HL-60 (cell line): ENCODE measurements around the gene C11orf91.

Experiments
- GABPA ChIP-seq: IDR thresholded peaks from 2 replicates; pipeline ENCODE4 v1.6.1; 2012; ENCODE audit warnings: low read depth
- POLR2AphosphoS5 ChIP-seq: IDR thresholded peaks from 2 replicates; pipeline ENCODE4 v1.6.1; 2012; ENCODE audit warnings: low read depth
- TF ChIP-seq, protein P1 (sequence below): IDR thresholded peaks from one replicate; pipeline ENCODE4 v1.5.1; 2011; ENCODE audit warnings: low read length, control low read depth, inconsistent platforms; ENCODE audit not compliant: insufficient read depth
- TF ChIP-seq, protein P2 (sequence below): IDR thresholded peaks from 2 replicates; pipeline ENCODE4 v1.6.1; 2012; ENCODE audit warnings: low read depth; ENCODE audit not compliant: insufficient replicate concordance

DNA sequence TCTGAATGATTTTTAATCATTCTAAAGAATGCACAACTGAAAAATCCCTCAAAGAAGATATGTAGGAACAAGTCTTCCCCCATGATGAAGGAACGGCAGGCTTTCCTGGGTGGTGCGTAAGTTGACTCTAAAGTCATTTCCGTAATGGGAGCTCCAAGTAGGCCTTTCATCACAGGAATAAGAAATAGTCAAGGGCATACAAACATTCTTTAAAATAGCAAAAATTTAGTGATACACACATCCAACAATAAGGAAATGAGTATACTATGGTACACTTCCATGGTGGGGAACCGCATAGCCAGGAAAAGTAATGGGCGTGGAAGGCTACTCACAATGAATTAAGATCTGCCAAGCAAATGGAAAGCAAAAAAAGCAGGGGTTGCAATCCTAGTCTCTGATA, 24.9 kb upstream of the C11orf91 start:
- TF ChIP-seq, protein P1, sequence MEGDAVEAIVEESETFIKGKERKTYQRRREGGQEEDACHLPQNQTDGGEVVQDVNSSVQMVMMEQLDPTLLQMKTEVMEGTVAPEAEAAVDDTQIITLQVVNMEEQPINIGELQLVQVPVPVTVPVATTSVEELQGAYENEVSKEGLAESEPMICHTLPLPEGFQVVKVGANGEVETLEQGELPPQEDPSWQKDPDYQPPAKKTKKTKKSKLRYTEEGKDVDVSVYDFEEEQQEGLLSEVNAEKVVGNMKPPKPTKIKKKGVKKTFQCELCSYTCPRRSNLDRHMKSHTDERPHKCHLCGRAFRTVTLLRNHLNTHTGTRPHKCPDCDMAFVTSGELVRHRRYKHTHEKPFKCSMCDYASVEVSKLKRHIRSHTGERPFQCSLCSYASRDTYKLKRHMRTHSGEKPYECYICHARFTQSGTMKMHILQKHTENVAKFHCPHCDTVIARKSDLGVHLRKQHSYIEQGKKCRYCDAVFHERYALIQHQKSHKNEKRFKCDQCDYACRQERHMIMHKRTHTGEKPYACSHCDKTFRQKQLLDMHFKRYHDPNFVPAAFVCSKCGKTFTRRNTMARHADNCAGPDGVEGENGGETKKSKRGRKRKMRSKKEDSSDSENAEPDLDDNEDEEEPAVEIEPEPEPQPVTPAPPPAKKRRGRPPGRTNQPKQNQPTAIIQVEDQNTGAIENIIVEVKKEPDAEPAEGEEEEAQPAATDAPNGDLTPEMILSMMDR: no peak
- TF ChIP-seq, protein P2, sequence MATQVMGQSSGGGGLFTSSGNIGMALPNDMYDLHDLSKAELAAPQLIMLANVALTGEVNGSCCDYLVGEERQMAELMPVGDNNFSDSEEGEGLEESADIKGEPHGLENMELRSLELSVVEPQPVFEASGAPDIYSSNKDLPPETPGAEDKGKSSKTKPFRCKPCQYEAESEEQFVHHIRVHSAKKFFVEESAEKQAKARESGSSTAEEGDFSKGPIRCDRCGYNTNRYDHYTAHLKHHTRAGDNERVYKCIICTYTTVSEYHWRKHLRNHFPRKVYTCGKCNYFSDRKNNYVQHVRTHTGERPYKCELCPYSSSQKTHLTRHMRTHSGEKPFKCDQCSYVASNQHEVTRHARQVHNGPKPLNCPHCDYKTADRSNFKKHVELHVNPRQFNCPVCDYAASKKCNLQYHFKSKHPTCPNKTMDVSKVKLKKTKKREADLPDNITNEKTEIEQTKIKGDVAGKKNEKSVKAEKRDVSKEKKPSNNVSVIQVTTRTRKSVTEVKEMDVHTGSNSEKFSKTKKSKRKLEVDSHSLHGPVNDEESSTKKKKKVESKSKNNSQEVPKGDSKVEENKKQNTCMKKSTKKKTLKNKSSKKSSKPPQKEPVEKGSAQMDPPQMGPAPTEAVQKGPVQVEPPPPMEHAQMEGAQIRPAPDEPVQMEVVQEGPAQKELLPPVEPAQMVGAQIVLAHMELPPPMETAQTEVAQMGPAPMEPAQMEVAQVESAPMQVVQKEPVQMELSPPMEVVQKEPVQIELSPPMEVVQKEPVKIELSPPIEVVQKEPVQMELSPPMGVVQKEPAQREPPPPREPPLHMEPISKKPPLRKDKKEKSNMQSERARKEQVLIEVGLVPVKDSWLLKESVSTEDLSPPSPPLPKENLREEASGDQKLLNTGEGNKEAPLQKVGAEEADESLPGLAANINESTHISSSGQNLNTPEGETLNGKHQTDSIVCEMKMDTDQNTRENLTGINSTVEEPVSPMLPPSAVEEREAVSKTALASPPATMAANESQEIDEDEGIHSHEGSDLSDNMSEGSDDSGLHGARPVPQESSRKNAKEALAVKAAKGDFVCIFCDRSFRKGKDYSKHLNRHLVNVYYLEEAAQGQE: no peak
- TF ChIP-seq POLR2AphosphoS5 (no peak), GABPA (no peak)
